Gastroesophageal sphincter (tissue), 3 donors: ENCODE measurements around the gene METAP1D.

Experiments
- POLR2A ChIP-seq, 2 donors: fragments of 450-650 bp; IDR thresholded peaks; one replicate each; pipeline ENCODE4 v1.6.1; 2017; ENCODE audit warnings: antibody characterized with exemption in 2 of 2, mild to moderate bottlenecking in 2 of 2, moderate library complexity in 1 of 2
- TF ChIP-seq, protein P1 (sequence below), 4 experiments: fragments of 200-600 bp in 2 of 4; fragments of 450-650 bp in 2 of 4; sonication (generic) in 1 of 4; IDR thresholded peaks; one replicate each; pipeline ENCODE4 v1.5.1; 2017 to 2019; ENCODE audit warnings: antibody characterized with exemption in 4 of 4, mild to moderate bottlenecking in 2 of 4, moderate library complexity in 2 of 4

DNA sequence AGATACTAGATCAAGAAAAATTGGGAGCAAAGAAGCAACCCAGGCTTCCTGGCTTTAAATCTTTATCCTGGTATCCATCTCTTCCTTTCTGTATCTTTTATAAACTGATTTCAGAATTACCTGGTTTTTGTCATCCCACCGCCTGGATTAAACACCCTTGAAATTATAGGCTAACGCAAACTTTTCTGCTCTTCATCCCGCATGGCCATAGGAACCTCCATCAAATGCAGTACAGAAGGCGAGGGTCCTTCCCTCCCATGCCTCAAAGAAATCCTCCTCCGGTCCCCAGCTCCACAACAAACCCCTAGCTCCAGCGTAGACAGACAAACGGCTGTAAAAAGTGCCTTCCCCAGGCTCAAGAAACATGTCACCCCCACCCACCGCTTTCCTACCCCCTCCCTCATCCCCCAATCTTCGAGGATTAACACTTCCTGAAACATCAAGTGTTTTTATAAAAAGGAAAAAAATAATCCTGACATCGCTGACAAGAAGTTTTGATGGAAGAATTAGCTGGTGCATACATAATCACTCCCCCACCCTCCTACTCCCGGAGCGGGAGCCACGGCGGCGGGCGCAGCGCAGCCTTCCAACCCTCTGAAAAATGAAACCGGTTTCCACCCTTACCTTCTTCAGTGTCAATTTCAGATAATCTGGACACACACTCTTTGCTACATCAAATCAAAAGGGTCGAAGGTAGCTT is 93.1 kb downstream of the METAP1D start:
- TF ChIP-seq POLR2A (IDR thresholded peaks at IDR 0.05) = no peak
- TF ChIP-seq, protein P1, sequence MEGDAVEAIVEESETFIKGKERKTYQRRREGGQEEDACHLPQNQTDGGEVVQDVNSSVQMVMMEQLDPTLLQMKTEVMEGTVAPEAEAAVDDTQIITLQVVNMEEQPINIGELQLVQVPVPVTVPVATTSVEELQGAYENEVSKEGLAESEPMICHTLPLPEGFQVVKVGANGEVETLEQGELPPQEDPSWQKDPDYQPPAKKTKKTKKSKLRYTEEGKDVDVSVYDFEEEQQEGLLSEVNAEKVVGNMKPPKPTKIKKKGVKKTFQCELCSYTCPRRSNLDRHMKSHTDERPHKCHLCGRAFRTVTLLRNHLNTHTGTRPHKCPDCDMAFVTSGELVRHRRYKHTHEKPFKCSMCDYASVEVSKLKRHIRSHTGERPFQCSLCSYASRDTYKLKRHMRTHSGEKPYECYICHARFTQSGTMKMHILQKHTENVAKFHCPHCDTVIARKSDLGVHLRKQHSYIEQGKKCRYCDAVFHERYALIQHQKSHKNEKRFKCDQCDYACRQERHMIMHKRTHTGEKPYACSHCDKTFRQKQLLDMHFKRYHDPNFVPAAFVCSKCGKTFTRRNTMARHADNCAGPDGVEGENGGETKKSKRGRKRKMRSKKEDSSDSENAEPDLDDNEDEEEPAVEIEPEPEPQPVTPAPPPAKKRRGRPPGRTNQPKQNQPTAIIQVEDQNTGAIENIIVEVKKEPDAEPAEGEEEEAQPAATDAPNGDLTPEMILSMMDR (IDR thresholded peaks at IDR 0.05) = no peak
